Measurements from ENCODE around the gene FBXO3.

DNA sequence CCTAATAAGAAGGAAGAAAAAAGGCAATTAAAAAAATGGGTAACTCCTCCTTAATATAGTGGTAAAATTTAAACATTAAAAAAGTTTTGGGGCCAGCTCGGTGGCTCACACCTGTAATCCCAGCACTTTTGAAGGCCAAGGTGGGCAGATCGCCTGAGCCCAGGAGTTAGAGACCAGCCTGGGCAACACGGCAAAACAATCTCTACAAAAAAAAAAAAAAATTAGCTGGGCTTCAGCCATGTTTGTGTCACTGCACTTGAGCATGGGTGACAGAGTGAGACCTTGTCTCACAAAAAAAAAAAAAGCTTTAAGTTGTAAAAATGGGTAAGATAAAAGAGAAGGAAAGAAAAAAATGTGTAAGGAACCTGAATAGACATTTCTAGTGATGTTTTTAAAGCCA lies 11.3 kb upstream of the FBXO3 start:
- TF ChIP-seq, protein P1, sequence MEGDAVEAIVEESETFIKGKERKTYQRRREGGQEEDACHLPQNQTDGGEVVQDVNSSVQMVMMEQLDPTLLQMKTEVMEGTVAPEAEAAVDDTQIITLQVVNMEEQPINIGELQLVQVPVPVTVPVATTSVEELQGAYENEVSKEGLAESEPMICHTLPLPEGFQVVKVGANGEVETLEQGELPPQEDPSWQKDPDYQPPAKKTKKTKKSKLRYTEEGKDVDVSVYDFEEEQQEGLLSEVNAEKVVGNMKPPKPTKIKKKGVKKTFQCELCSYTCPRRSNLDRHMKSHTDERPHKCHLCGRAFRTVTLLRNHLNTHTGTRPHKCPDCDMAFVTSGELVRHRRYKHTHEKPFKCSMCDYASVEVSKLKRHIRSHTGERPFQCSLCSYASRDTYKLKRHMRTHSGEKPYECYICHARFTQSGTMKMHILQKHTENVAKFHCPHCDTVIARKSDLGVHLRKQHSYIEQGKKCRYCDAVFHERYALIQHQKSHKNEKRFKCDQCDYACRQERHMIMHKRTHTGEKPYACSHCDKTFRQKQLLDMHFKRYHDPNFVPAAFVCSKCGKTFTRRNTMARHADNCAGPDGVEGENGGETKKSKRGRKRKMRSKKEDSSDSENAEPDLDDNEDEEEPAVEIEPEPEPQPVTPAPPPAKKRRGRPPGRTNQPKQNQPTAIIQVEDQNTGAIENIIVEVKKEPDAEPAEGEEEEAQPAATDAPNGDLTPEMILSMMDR (IDR thresholded peaks at IDR 0.05; ENCODE audit: low read depth, low read length, poor library complexity, severe bottlenecking), result no peak
- TF ChIP-seq EZH2phosphoT487 (IDR thresholded peaks at IDR 0.05; ENCODE audit: borderline replicate concordance, low read length), result no peak
